Esophagus muscularis mucosa (tissue), 4 donors: ENCODE measurements around the gene GSDME. TPM values are rescaled to one million over a fixed set of nuclear protein-coding genes. Genes with fewer than 3 reads are reported as not detected.
A peak's percentile ranks its signal among the peaks of the same experiment; 100 is the strongest.

ENCODE experiments used
- DNase-seq: peaks from one replicate; pipeline ENCODE4 v3.0.0-alpha.2; 2017; ENCODE audit errors: extremely low spot score
- H3K27ac ChIP-seq, 4 donors: fragments of 200-600 bp; sonication (generic); replicated peaks in 1 of 4; 1 replicate in 3 of 4; 2 replicates in 1 of 4; pipeline ENCODE4 v1.5.1; 2016 to 2019; ENCODE audit warnings: mild to moderate bottlenecking in 1 of 4
- H3K27me3 ChIP-seq, 4 donors: fragments of 200-600 bp; sonication (generic); one replicate each; pipeline versions ENCODE4 v1.5.1 to v1.6.0; 2016 to 2019
- H3K36me3 ChIP-seq, 4 donors: fragments of 200-600 bp; sonication (generic); one replicate each; pipeline ENCODE4 v1.5.1; 2016 to 2019
- H3K4me1 ChIP-seq, 4 donors: fragments of 200-600 bp; sonication (generic); one replicate each; pipeline ENCODE4 v1.5.1; 2016 to 2019
- H3K4me3 ChIP-seq, 4 donors: fragments of 200-600 bp; sonication (generic); 1 replicate in 2 of 4; 2 replicates in 2 of 4; pipeline ENCODE4 v1.5.1; 2016 to 2019; ENCODE audit warnings: mild to moderate bottlenecking in 4 of 4, moderate library complexity in 1 of 4
- H3K9me3 ChIP-seq, 4 donors: fragments of 200-600 bp; sonication (generic); 1 replicate in 3 of 4; 2 replicates in 1 of 4; pipeline ENCODE4 v1.5.1; 2016 to 2019
- EP300 ChIP-seq: sonication (generic); formaldehyde crosslinking; IDR thresholded peaks from one replicate; pipeline ENCODE4 v1.6.1; 2017; ENCODE audit warnings: antibody characterized with exemption
- POLR2A ChIP-seq: fragments of 450-650 bp; IDR thresholded peaks from one replicate; pipeline ENCODE4 v1.6.1; 2017; ENCODE audit warnings: antibody characterized with exemption, moderate library complexity, mild to moderate bottlenecking, low read depth
- POLR2AphosphoS5 ChIP-seq, 2 donors: sonication (generic); formaldehyde crosslinking; IDR thresholded peaks; one replicate each; pipeline ENCODE4 v1.6.1; 2017; ENCODE audit warnings: antibody characterized with exemption in 2 of 2
- WGBS: methylation state at CpG from one replicate; pipeline ENCODE4 v1.1.5; 2018; 5-methylcytosine and 5-hydroxymethylcytosine counted together
- intact Hi-C: fragments of 100-400 bp; cut with DNase I; formaldehyde crosslinking; loops from one replicate; pipeline ENCODE4 v1.15.1; 2023
- total RNA-seq, 4 donors: library from RNA; depleted of rRNA; stranded (reverse); fragments of >200 nt; gene quantifications; one replicate each; pipeline versions ENCODE4 v1.1.0 to v1.2.1, GENCODE V29; 2016
- TF ChIP-seq, protein P1 (sequence below), 3 experiments: fragments of 200-600 bp in 2 of 3; fragments of 450-650 bp in 1 of 3; sonication (generic) in 2 of 3; IDR thresholded peaks; one replicate each; pipeline ENCODE4 v1.5.1; 2017 to 2019; ENCODE audit warnings: antibody characterized with exemption in 3 of 3, mild to moderate bottlenecking in 2 of 3, moderate library complexity in 1 of 3

The GSDME gene
- total RNA-seq, 4 donors from 2014 or later = 6.5 to 12.2 (median 11.0) TPM

DNA sequence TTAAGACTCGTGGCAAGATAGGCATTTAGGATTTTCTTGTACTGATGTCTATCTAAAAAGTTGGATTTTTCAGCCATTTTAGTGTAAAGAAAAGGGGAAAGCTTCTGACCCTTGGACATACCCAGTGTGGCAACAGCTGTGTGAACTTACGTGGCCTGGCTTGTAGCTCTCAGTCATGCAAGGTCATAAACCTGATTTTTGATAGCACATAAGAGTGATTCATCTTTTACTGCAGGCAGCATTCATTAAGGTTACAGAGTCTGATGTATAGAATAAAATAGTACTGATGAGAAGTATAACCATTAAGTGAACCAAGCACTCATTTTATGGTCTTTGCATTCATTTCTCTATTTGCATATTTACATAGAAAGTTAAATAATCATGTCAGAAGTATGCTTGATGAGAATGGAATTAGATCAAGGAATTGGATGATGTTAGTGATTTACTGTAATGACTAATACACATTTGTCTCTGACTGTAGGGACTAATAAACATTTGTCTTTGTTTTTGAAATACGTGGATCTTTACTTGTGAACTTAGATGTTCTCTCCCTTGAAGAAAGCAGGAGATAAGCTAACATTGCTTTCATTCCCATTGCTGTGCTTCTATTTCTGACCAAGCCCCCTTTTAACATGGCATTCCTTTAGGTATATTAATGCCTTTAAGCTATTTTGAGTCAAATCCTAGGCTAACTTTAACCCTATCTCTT, 88.2 kb downstream of the GSDME start:
- H3K4me1 ChIP-seq = no peaks in the 10 kb centered on the region
- intact Hi-C loops = loop anchor here (5.0 to 10.0 kb wide), 3 partner anchors 92 to 1094 kb away; no protein-coding TSS in a partner anchor
- TF ChIP-seq EP300 (no peak), POLR2A (no peak), POLR2AphosphoS5 (IDR thresholded peaks at IDR 0.05) (no peak)
- TF ChIP-seq, protein P1, sequence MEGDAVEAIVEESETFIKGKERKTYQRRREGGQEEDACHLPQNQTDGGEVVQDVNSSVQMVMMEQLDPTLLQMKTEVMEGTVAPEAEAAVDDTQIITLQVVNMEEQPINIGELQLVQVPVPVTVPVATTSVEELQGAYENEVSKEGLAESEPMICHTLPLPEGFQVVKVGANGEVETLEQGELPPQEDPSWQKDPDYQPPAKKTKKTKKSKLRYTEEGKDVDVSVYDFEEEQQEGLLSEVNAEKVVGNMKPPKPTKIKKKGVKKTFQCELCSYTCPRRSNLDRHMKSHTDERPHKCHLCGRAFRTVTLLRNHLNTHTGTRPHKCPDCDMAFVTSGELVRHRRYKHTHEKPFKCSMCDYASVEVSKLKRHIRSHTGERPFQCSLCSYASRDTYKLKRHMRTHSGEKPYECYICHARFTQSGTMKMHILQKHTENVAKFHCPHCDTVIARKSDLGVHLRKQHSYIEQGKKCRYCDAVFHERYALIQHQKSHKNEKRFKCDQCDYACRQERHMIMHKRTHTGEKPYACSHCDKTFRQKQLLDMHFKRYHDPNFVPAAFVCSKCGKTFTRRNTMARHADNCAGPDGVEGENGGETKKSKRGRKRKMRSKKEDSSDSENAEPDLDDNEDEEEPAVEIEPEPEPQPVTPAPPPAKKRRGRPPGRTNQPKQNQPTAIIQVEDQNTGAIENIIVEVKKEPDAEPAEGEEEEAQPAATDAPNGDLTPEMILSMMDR (IDR thresholded peaks at IDR 0.05) = no peak
- DNase-seq = no peak
- no peaks in the 10 kb centered on the region for H3K9me3 ChIP-seq
- 78% methylated on average over 3 of the region's 3 CpGs for WGBS
- H3K4me3 ChIP-seq = no peak overlapping the region
- H3K27ac ChIP-seq = no peak overlapping the region
- no peaks in the 10 kb centered on the region for H3K36me3 ChIP-seq
- H3K27me3 ChIP-seq = no peaks in the 10 kb centered on the region

- H3K27ac ChIP-seq = no peak overlapping the region
- no peaks in the 10 kb centered on the region for H3K36me3 ChIP-seq
- H3K4me3 ChIP-seq = no peak overlapping the region
- TF ChIP-seq, protein P1 (IDR thresholded peaks at IDR 0.05) = peak; percentile 55 to 67 (median 64)
- no peak for TF ChIP-seq EP300
- no peaks in the 10 kb centered on the region for H3K9me3 ChIP-seq
- H3K27me3 ChIP-seq = no peaks in the 10 kb centered on the region
- no peak for DNase-seq
- H3K4me1 ChIP-seq = no peaks in the 10 kb centered on the region
- intact Hi-C loops = loop anchor here (2.0 to 10.0 kb wide), 4 partner anchors 88 to 1091 kb away; no protein-coding TSS in a partner anchor
- WGBS = 28% methylated on average over 4 of the region's 4 CpGs
Observed at GRCh38 chr7:24665564-24666294, 91.5 kb downstream of the GSDME start.

- DNase-seq = no peak
Observed at GRCh38 chr7:24660546-24660945, 96.7 kb downstream of the GSDME start.

DNA sequence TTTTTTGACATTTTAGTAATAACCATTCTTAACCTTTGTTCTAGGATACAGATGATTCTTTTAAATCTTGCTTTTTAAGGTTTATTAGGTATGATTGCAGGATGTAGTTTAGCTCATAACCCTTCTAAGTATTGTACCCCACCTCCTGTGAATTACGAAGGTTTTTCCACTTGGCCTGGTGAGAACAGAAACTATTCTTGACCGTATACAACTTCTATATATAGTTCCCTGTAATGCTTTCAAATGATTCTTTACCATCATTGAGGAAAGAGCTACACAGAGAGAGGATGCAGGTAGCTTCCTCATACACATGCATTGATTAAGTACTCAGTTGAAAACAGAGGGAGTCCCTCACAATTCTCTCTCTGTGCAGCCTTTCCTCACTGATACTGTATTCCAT, 97.8 kb downstream of the GSDME start:
- no peaks in the 10 kb centered on the region for H3K36me3 ChIP-seq

More at GRCh38 chr7:24660546-24660945, 96.7 kb downstream of the GSDME start:
- H3K9me3 ChIP-seq = no peaks in the 10 kb centered on the region
- H3K4me1 ChIP-seq = no peaks in the 10 kb centered on the region
- WGBS = 70% methylated on average over 2 of the region's 2 CpGs
- no peaks in the 10 kb centered on the region for H3K27me3 ChIP-seq
- TF ChIP-seq POLR2A (no peak), EP300 (no peak), POLR2AphosphoS5 (IDR thresholded peaks at IDR 0.05) (no peak)
- TF ChIP-seq, protein P1 (IDR thresholded peaks at IDR 0.05) = no peak
- no peaks in the 10 kb centered on the region for H3K36me3 ChIP-seq
- no peak overlapping the region for H3K27ac ChIP-seq
- no peak overlapping the region for H3K4me3 ChIP-seq
- intact Hi-C loops = loop anchor here (10.0 kb wide), 1 partner anchor 1086 kb away; no protein-coding TSS in a partner anchor

More for the DNA sequence above, 97.8 kb downstream of the GSDME start:
- no peak for TF ChIP-seq EP300
- no peak for TF ChIP-seq POLR2AphosphoS5 (IDR thresholded peaks at IDR 0.05)
- TF ChIP-seq POLR2A = no peak
- TF ChIP-seq, protein P1 (IDR thresholded peaks at IDR 0.05) = no peak
- no peak for DNase-seq
- Histone ChIP-seq H3K4me3 (no peak overlapping the region), H3K4me1 (no peaks in the 10 kb centered on the region), H3K27ac (no peak overlapping the region), H3K27me3 (no peaks in the 10 kb centered on the region), H3K9me3 (no peaks in the 10 kb centered on the region)
- WGBS = 76% methylated on average over 2 of the region's 2 CpGs
- intact Hi-C loops = no loop called here
